HS-27A (cell line): ENCODE measurements around the gene HSDL2.
A peak's percentile ranks its signal among the peaks of the same experiment; 100 is the strongest.
"Not testable (repeated sequence)": the region's sequence is repeated elsewhere in the genome, so short reads cannot be mapped to it uniquely, and the experiment has no call there.

ENCODE experiments used
- DNase-seq: peaks from one replicate; pipeline ENCODE4 v3.0.0-alpha.2; 2012; ENCODE audit warnings: low read depth, missing footprints

The HSDL2 gene

DNA sequence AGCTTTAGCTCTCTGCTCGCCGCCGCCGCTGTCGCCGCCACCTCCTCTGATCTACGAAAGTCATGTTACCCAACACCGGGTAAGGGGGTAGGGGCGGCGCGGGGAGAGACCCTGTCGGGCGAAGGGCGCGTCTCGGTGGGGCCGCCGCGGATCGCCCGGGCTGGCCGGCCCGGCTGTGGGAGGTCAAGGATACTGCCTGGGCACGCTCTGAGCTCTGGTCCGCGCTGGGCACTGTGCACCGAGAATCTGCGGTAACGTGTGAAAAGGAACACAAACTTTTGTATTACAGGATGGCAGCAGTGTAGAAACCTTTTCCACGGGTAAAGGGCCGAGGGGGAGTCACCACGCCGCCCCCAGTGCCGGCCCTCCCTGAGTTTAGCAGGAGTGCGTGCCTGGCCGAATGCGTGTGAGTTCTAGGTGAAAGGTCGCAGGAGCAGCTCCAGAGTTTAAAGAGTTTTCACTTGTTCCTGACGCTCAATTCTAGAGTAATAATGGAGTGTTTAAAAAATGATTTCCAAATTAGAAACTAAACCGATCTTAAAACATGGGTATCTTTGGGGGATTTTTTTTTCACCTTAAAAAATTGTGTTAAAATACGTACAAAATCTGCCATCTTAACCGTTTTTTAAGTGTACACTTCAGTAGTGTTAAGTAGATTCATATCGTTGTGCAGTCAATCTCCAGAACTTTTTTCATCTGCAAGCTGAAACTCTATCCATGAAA lies at the start of gene HSDL2:
TSS of gene HSDL2 (plus strand) at position 7 of the 723 bp plus-strand sequence. CDS start at position 63, 56 bp downstream.
- peak; percentile 27 for DNase-seq

- no peak for DNase-seq
Observed at GRCh38 chr9:112331674-112331952, 48.3 kb upstream of the HSDL2 start.

- DNase-seq, result no peak
Observed at GRCh38 chr9:112332214-112332613, 47.7 kb upstream of the HSDL2 start.

GRCh38 chr9:112332674-112332976 lies 47.3 kb upstream of the HSDL2 start:
- DNase-seq, result no peak

DNA sequence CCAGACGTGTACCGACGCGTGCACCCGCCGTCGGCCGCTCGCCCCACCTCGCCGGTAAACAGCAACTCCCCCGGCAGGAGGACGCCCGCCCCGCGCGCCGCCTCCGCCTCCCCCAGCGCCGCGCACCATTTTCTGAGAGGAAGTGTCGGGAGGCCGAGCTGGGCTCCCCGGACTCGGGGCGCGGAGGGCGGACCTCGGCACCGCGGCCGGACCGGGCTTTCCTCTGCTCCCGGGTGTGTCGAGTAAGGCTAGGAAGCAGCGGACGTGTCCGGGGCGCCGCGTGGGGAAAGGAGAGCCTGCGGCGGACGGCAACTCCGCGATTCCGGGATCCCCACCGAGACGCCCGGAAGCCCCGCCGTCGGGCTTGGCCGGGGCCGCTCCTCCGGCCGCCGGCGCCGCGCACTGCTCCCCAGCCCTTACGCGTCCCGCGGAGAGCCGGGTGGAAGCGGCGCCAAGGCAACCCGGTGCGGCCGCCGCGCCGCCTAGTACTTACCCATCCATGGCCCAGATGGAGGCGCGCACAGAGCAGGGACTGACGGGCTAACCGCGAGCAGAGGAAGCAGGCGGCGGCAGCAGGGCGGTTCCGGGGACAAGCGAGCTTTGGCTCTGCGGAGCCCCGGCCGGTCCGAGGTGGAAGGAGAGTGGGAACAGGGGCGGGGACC lies 46.8 kb upstream of the HSDL2 start, which contains the start of gene PTBP3:
TSS of gene PTBP3 (minus strand) at position 643 of the 662 bp plus-strand sequence. CDS start 35,754 bp downstream, outside the sequence.
- DNase-seq, result no peak

- DNase-seq, result peak; percentile 78
Observed at GRCh38 chr9:112333639-112334431, 46.1 kb upstream of the HSDL2 start.

DNA sequence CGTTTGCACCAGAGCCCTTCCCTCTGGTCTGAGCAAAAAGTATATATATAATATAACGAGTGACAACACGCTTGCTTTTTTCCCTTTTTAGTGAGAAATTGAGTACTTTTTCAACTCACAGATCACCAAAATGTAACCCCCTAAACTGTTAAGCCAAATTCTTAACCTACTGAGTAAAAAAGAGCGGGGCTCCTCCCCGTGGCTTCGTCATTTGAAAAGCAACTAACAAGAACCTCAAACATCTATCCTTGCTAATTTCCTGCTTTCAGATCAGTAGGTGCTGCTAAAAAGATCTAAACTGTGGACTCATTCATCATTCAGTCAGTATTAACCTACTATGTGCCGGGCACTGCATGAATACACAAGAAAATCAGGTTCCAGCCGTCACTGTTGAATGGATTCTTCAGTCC lies 45.5 kb upstream of the HSDL2 start:
- no peak for DNase-seq

DNA sequence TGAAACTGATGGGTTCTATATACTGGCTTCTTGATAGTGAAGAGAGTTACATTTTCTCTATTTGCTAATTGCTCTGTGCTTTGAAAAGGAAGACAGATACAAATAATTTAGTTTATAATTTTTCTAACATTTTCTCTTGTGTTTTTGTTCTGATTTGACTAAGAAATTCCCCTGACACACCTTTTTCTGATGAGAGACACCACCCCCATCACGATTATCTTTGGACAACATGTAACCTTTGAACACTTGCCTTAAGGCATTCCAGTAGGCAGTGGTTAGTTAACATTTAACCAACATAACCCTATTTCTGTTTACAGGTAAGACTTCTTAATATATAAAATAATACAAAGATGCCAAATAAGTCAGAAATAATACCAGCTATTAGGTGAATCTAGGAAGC lies 42.4 kb upstream of the HSDL2 start:
- no peak for DNase-seq

DNA sequence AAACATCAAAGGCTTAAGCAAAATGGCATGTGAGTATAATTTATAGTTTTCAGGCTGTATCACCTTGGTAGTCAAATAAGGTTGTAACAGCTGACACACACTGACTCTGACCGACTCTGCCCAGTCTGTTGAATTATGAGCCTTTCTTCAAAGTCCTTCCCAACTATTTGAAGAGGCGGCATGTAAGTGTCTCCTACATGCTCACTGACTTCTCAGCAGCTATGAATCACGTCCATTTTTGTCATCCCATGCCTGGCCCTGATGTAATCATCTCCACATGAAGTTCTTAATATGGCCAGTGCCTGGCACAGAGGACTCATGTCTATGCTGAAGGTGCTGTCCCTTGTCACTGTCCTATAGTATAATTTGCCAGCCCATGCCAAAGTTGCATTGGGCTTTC lies 41.3 kb upstream of the HSDL2 start:
- DNase-seq, result no peak

DNA sequence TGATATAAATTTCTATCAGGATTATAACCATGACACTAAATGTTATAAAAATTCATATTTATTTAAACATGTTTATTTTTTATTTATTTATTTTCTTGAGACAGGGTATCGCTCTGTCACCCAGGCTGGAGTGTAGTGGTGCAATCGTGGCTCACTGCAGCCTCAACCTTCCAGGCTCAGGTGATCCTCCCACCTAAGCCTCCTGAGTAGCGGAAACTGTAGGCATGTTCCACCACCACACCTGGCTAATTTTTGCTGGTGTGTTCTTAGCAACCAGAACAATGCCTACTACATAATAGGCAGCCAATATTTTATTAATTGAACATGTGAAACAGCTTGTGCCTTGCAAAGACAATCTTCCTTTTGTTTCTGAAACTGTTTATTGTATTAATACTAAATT lies 40.0 kb upstream of the HSDL2 start:
- no peak for DNase-seq

DNA sequence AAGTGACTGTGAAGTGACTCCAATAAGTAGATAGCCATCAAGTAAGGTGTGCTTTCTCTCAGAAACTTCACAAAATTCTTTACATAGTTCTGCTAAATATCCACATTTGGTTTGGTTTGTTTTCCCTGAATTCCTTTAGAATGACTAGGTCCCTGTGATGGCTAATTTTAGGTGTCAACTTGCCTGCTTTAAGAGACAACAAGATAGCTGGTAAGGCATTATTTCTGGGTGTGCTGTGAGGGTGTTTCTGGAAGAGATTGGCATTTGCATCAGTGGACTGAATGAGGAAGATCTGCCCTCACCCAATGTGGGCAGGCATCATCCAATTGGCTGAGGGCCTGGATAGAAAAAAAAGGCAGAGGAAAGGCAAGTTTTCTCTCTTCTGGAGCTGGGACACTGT lies 38.2 kb upstream of the HSDL2 start:
- DNase-seq, result peak; percentile 72

- DNase-seq, result no peak
Observed at GRCh38 chr9:112348257-112349007, 31.5 kb upstream of the HSDL2 start.

- no peak for DNase-seq
Observed at GRCh38 chr9:112349008-112349333, 30.9 kb upstream of the HSDL2 start.

- DNase-seq, result no peak
Observed at GRCh38 chr9:112351184-112351583, 28.7 kb upstream of the HSDL2 start.

DNA sequence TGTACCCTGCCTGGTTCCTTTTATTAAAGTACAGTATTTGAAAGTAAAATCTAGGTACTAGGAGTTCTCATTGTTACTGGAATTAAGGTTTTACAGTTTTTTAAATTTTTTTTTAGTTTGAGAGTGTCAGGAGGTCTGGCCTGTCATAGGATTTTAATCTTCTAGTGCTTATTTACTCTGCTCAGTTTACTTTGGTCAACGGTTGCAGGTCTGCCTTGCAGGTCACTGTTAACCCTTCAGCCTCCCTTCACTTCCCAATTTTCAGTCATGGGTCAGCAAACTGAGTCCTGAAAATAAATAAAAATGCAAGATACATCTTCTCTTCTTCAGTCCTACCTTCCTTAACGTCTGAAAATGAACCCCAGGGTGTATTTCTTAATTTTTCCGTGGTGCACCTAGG lies 27.7 kb upstream of the HSDL2 start:
- DNase-seq, result no peak

- no peak for DNase-seq
Observed at GRCh38 chr9:112354081-112354743, 25.7 kb upstream of the HSDL2 start.

GRCh38 chr9:112355427-112355897 lies 24.4 kb upstream of the HSDL2 start:
- DNase-seq, result no peak

GRCh38 chr9:112360047-112360804 lies 19.7 kb upstream of the HSDL2 start:
- no peak for DNase-seq

DNA sequence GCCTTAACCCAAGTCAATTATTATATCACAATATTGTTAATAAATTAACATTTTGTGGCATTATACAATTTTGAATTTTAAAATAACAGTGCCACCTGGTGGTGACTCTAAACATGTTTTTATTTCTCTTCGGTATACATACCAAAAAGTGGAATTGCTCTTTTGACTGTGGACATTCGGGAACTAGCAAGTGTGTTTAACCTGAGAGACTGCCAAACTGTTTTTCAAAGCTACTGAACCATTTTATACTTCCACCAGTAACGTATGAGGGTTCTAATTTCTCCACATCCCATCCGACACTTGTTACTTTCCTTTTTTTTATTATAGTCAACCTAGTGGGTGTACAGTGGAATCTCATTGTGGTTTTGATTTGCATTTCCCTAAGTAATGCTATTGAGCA lies 18.3 kb upstream of the HSDL2 start:
- no peak for DNase-seq

DNA sequence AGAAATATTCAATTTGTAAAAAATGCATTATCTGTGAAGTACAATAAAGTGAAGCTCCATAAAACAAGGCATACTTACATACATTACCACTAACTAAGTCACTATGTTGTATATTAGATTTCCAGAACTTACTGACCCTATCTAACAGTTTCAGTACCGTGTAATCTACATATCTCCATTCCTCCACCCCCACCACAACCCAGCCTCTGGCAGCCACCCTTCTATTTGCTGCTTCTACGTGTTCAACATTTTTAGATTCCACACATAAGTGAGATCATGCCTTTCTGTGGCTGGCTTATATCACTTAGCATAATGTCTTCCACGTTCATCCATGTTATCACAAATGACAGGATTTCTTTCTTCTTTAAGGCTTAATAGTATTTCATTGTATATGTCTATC lies 15.1 kb upstream of the HSDL2 start:
- DNase-seq, result no peak

DNA sequence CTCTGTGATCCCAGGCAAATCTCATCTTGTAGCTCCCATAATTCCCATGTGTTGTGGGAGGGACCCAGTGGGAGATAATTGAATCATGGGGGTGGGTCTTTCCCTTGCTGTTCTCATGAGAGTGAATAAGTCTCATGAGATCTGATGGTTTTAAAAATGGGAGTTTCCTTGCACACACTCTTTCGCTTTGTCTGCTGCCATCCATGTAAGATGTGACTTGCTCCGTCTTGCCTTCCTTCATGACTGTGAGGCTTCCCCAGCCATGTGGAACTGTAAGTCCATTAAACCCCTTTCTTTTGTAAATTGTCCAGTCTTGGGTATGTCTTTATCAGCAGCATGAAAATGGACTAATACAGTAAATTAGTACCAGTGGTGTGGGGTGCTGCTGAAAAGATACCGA lies 14.7 kb upstream of the HSDL2 start:
- not testable (repeated sequence) for DNase-seq
